Psoas muscle (tissue), 8 donors: ENCODE results near the gene AIF1L. TPM values are rescaled to one million over a fixed set of nuclear protein-coding genes. Genes with fewer than 3 reads are reported as not detected.

ENCODE experiments used
- ATAC-seq, 4 donors: fragments of 200-7000 bp; cut with Tn5 transposase; one replicate each; pipeline ENCODE4 v1.9.1; 2020; ENCODE audit warnings: moderate library complexity in 3 of 4, mild to moderate bottlenecking in 2 of 4
- DNase-seq, 2 donors: peaks; one replicate each; pipeline ENCODE4 v3.0.0-alpha.2; 2020
- H3K27ac ChIP-seq: fragments of 200-600 bp; one replicate; pipeline ENCODE4 v1.8.0; 2022
- H3K27me3 ChIP-seq, 3 donors: fragments of 200-600 bp in 1 of 3; one replicate each; pipeline versions ENCODE4 v1.6.1 to v1.8.0; 2013 to 2022; ENCODE audit warnings: low read length in 2 of 3, mild to moderate bottlenecking in 2 of 3, moderate library complexity in 1 of 3; ENCODE audit not compliant: insufficient read depth in 3 of 3
- H3K36me3 ChIP-seq, 2 donors: fragments of 200-600 bp in 1 of 2; one replicate each; pipeline versions ENCODE4 v1.6.1 to v1.8.0; 2013 to 2022; ENCODE audit warnings: low read depth in 1 of 2, mild to moderate bottlenecking in 1 of 2, moderate library complexity in 1 of 2; ENCODE audit not compliant: insufficient read depth in 1 of 2
- H3K4me1 ChIP-seq: fragments of 200-600 bp; one replicate; pipeline ENCODE4 v1.8.0; 2022
- H3K4me3 ChIP-seq: fragments of 200-600 bp; one replicate; pipeline ENCODE4 v1.8.0; 2022; ENCODE audit warnings: mild to moderate bottlenecking
- H3K9me3 ChIP-seq: fragments of 200-600 bp; one replicate; pipeline ENCODE4 v1.8.0; 2022
- CTCF ChIP-seq: fragments of 200-600 bp; IDR thresholded peaks from one replicate; pipeline ENCODE4 v1.8.0; 2022; ENCODE audit warnings: antibody characterized with exemption
- WGBS, 3 donors: extraction: QIAGEN DNeasy Blood & Tissue Kit; methylation state at CpG; one replicate each; pipeline versions ENCODE4 v1.1.6 to v1.1.7; 2013; 5-methylcytosine and 5-hydroxymethylcytosine counted together
- intact Hi-C, 2 donors: fragments of 100-400 bp; cut with DNase I; formaldehyde crosslinking; loops; one replicate each; pipeline versions ENCODE4 v1.11.0 to v1.14.2; 2022
- polyA plus RNA-seq, 3 donors: library from polyadenylated mRNA; stranded (reverse); fragments of 200-250 nt; gene quantifications; one replicate each; pipeline ENCODE4 v1.2.3, GENCODE V29; 2013
- total RNA-seq, 4 donors: library from RNA; stranded (reverse); fragmentation: NEBNext Ultra II Directional in 2 of 4; extraction: Animal tissue kit (Norgen Biotek cat#: 25700) in 2 of 4; gene quantifications; one replicate each; pipeline versions ENCODE4 v1.2.1 to v1.2.4, GENCODE V29; 2021 to 2023
- donor health status: healthy with polysubstance abuse.
- donor health status: DM: no; HTN: no; CAD: no; lungs with moderate emphysema.
- donor health status: Bipolar disorder and iron deficiency.
- donor health status: healthy.
- donor health status: DM: yes; HTN: yes; CAD: no.
- donor health status: DM: no; HTN: no; CAD: no.
- donor health status: DM: no; HTN: no; CAD: no.
- donor health status: DM: yes; HTN: yes; CAD: no.

The AIF1L gene
- total and polyA plus RNA-seq, 7 donors: 3.7 to 12.2 (median 11.0) TPM

GRCh38 chr9:131087354-131087893 lies 8.9 kb upstream of the AIF1L start:
- H3K27ac ChIP-seq: no peak overlapping the region
- no peaks in the 10 kb centered on the region for H3K4me1 ChIP-seq
- peaks cover 0 to 28% (median 0%) of the 10 kb centered on the region in 3 donors for H3K27me3 ChIP-seq
- no peaks in the 10 kb centered on the region for H3K9me3 ChIP-seq
- 58 to 63% (median 58%) methylated on average over 17 to 19 of the region's 19 CpGs for WGBS, 3 donors
- intact Hi-C loops: no loop called here
- DNase-seq (no peak), ATAC-seq (no peak)
- no peaks in the 10 kb centered on the region for H3K36me3 ChIP-seq
- no peak for TF ChIP-seq CTCF
- no peak overlapping the region for H3K4me3 ChIP-seq

GRCh38 chr9:131090025-131090787 lies 6.1 kb upstream of the AIF1L start:
- no peak for TF ChIP-seq CTCF
- intact Hi-C loops: no loop called here
- Histone ChIP-seq H3K27me3 (peaks cover 0 to 49% (median 3%) of the 10 kb centered on the region in 3 donors), H3K4me1 (no peaks in the 10 kb centered on the region), H3K36me3 (no peaks in the 10 kb centered on the region), H3K4me3 (no peak overlapping the region), H3K27ac (no peak overlapping the region), H3K9me3 (no peaks in the 10 kb centered on the region)
- no peak for ATAC-seq
- DNase-seq: no peak
- 90 to 95% (median 91%) methylated on average over 12 to 13 of the region's 13 CpGs for WGBS, 3 donors

GRCh38 chr9:131091352-131091992 lies 4.9 kb upstream of the AIF1L start:
- ATAC-seq (no peak), DNase-seq (no peak)
- 54 to 68% (median 61%) methylated on average over 19 of the region's 19 CpGs for WGBS, 3 donors

GRCh38 chr9:131092030-131092429 lies 4.3 kb upstream of the AIF1L start:
- WGBS, 3 donors: 66 to 77% (median 72%) methylated on average over 6 of the region's 6 CpGs

More at GRCh38 chr9:131091352-131091992, 4.9 kb upstream of the AIF1L start:
- no peak overlapping the region for H3K27ac ChIP-seq
- no peak overlapping the region for H3K4me3 ChIP-seq
- H3K36me3 ChIP-seq: no peaks in the 10 kb centered on the region
- H3K4me1 ChIP-seq: no peaks in the 10 kb centered on the region
- TF ChIP-seq CTCF: no peak
- H3K9me3 ChIP-seq: no peaks in the 10 kb centered on the region
- H3K27me3 ChIP-seq: peaks cover 0 to 51% (median 5%) of the 10 kb centered on the region in 3 donors
- intact Hi-C loops: no loop called here

More at GRCh38 chr9:131092030-131092429, 4.3 kb upstream of the AIF1L start:
- Histone ChIP-seq H3K36me3 (no peaks in the 10 kb centered on the region), H3K4me1 (no peaks in the 10 kb centered on the region), H3K27ac (no peak overlapping the region), H3K4me3 (no peak overlapping the region), H3K9me3 (no peaks in the 10 kb centered on the region), H3K27me3 (peaks cover 0 to 51% (median 6%) of the 10 kb centered on the region in 3 donors)
- DNase-seq: no peak
- ATAC-seq: no peak
- intact Hi-C loops: no loop called here
- TF ChIP-seq CTCF: no peak
